Bronchial epithelial cell (primary cell): ENCODE results near the gene ERLIN1. TPM values are rescaled to one million over a fixed set of nuclear protein-coding genes. Genes with fewer than 3 reads are reported as not detected.

ENCODE experiments used
- DNase-seq: peaks from one replicate; pipeline ENCODE4 v3.0.0-alpha.2; 2010; ENCODE audit warnings: low read depth
- FAIRE-seq: peaks from 2 replicates; lab custom pipeline; 2011; peaks lifted over from hg19 to GRCh38; lab: Jason Lieb, UNC
- H3K27me3 ChIP-seq: 2 replicates; pipeline ENCODE4 v1.5.1; 2011; ENCODE audit warnings: low read length; ENCODE audit not compliant: control insufficient read depth, insufficient read depth
- H3K36me3 ChIP-seq: 2 replicates; pipeline ENCODE4 v1.5.1; 2011; ENCODE audit warnings: low read length; ENCODE audit not compliant: control insufficient read depth, insufficient read depth
- H3K4me3 ChIP-seq: 2 replicates; pipeline ENCODE4 v1.5.1; 2011; ENCODE audit warnings: mild to moderate bottlenecking, low read depth, low read length, control low read depth
- CTCF ChIP-seq: IDR thresholded peaks from 2 replicates; pipeline ENCODE4 v1.5.1; 2011; ENCODE audit warnings: mild to moderate bottlenecking, moderate library complexity, low read length, control low read depth, inconsistent platforms; ENCODE audit not compliant: insufficient read depth, severe bottlenecking
- total RNA-seq: library from RNA; depleted of rRNA; stranded (reverse); fragments of >200 nt; gene quantifications from 2 replicates; pipeline ENCODE4 v1.2.1, GENCODE V29; 2014

Gene ERLIN1
- total RNA-seq, 1 donor from 2014 or later: 31.6 TPM

- DNase-seq (no peak), FAIRE-seq (no peak)
- peaks cover 5% of the 10 kb centered on the region for H3K36me3 ChIP-seq
- H3K27me3 ChIP-seq: no peaks in the 10 kb centered on the region
- no peak overlapping the region for H3K4me3 ChIP-seq
- no peak for TF ChIP-seq CTCF
Measured at GRCh38 chr10:100168313-100168643, 17.6 kb downstream of the ERLIN1 start.

DNA sequence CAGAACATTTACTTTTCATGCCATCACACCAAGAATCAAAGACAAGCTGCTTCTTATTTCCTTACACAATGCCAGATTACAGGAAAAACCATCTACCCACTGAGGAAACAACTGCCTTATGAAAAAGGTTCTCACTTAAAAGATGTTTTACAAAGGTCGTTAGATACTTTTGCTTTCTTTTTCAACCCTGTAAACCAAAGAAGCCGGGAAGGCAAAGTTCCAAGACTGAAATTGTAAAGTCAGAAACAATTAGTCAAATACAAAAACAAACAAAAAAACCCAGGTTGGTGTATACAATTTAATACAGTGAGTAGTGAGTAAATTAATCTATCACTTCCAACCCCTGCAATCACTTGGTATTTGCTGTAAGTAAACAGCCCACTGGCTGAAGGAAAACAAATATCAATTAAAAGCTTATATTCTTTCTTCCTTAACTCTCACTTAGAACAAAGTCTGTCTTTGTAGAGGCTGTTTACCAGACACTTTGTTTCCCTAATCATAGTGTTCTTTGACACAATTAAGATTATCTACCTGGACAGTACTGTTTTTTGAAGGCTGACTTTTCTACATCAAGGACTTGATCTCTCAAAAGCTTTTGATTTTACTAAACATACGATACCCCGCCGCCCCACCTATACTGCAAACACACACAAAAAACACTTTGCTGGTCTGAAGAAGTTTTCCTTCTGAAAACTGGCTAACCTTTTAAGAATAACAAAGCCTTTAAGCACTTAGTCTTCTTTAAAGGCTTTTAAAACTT, 18.1 kb downstream of the ERLIN1 start:
- Histone ChIP-seq H3K36me3 (peaks cover 1% of the 10 kb centered on the region), H3K4me3 (no peak overlapping the region), H3K27me3 (no peaks in the 10 kb centered on the region)
- TF ChIP-seq CTCF: no peak
- no peak for DNase-seq
- no peak for FAIRE-seq

DNA sequence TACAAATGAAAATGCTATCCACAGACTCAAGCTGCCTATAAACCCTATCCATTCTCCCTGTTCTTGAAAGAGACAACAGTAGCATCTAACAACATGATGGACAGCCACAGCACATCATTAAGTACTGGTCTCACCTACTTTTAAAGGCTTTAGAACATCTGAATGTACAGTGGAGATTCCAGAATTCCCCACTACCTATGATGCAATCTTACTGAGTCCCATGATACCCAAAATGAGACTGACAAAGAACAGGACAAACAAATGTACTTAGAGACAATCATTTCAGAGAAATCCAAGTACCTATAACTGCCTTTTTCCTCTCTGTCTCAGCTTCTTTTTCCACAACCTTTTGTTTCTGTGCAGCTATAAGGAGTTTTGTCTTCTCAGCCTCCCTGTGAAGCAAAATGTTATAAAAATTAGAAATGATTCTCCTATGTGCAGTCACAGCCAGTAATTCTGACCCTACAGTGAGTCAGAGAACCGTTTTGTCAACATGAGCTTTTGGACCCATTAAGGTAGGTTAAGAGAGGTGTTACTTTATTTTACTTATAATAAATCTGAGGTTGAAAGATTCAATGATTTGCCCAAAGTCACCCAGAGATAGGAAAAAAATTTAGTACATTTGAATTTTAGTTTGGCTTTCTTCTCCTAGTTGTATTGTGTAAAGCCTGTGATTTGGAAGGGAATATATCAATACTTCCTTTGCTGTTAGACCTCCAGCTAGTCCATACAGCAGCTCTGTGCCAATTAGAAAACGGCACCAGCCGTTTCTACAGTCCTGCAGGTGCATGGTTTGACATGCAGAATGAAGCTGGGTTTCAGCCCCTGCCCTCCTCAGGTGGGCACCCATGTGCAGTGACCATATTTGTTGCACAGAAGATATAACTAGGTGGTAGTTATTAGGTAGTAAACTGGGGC, 21.9 kb downstream of the ERLIN1 start:
- DNase-seq: peak; percentile 59
- no peak for TF ChIP-seq CTCF
- Histone ChIP-seq H3K36me3 (peaks cover 3% of the 10 kb centered on the region), H3K4me3 (no peak overlapping the region), H3K27me3 (no peaks in the 10 kb centered on the region)
- no peak for FAIRE-seq

- DNase-seq: no peak
- FAIRE-seq: no peak
- TF ChIP-seq CTCF: no peak
- no peak overlapping the region for H3K4me3 ChIP-seq
- no peaks in the 10 kb centered on the region for H3K27me3 ChIP-seq
- H3K36me3 ChIP-seq: peaks cover 2% of the 10 kb centered on the region
Measured at GRCh38 chr10:100162696-100163095, 23.1 kb downstream of the ERLIN1 start.

DNA sequence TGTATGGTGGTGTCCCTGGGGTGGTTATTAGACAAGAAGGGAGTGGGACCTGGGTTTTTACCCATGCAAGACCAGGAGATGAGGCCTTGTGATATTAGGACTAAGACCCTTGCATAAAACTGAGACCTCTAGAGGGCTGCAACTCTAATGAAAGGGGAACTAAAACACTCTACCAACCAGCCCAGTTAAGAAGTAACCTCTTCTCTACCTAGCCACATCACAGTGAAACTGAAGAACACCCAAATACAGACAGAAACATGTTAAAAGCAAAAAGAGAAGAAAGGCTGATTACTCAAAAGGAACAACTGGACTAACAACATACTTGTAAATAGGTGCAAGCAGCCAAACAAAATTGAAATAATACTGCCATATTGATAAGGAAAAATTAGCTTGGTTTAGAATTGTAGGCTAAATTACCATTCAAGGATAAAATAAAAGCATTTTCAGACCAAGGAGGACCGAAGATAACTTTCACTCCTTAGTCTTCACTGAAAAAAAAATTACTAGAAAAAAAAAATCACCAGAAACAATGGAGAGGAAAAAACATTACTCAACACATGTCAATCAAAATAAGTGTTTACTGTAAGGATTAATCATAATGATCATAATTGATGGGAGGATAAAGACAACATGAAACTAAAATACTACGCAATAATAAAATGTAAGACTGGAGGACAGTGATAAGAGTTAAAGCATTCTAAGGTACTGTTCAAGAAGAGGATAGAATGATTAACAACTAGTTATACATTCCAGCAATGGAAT, 27.6 kb downstream of the ERLIN1 start:
- Histone ChIP-seq H3K36me3 (peaks cover 3% of the 10 kb centered on the region), H3K27me3 (no peaks in the 10 kb centered on the region), H3K4me3 (no peak overlapping the region)
- DNase-seq: peak; percentile 25
- no peak for FAIRE-seq
- no peak for TF ChIP-seq CTCF
